Stimulated activated CD4-positive, alpha-beta T cell treated with anti-CD3 and anti-CD28 coated beads, TNF-alpha, amount 100 ng/mL, for 24 hours (primary cell): ENCODE measurements around the gene GUCA2A.

ENCODE experiments used
- DNase-seq, 3 experiments: peaks; one replicate each; pipeline ENCODE4 v3.0.0-alpha.2; 2020; ENCODE audit warnings: low read depth in 3 of 3

Gene GUCA2A

GRCh38 chr1:42176902-42177519, 12.5 kb upstream of the GUCA2A start:
- no peak for DNase-seq

- no peak for DNase-seq
Measured at GRCh38 chr1:42175314-42176054, 10.9 kb upstream of the GUCA2A start.

- no peak for DNase-seq
Measured at GRCh38 chr1:42173961-42174735, 9.6 kb upstream of the GUCA2A start.

- peak; percentile 39 to 63 (median 51) for DNase-seq
Measured at GRCh38 chr1:42173155-42173933, 8.8 kb upstream of the GUCA2A start.

- no peak for DNase-seq
Measured at GRCh38 chr1:42172381-42173133, 8.0 kb upstream of the GUCA2A start.

- DNase-seq: no peak
Measured at GRCh38 chr1:42171679-42172266, 7.2 kb upstream of the GUCA2A start.

GRCh38 chr1:42170779-42171621, 6.5 kb upstream of the GUCA2A start:
- DNase-seq: no peak

- no peak for DNase-seq
Measured at GRCh38 chr1:42168763-42169162, 4.2 kb upstream of the GUCA2A start.

GRCh38 chr1:42168391-42168670, 3.8 kb upstream of the GUCA2A start:
- DNase-seq: no peak

- DNase-seq: no peak
Measured at GRCh38 chr1:42167611-42168390, 3.3 kb upstream of the GUCA2A start.

GRCh38 chr1:42165511-42166210, 1.1 kb upstream of the GUCA2A start:
- DNase-seq: no peak

GRCh38 chr1:42163536-42164503, 725 bp downstream of the GUCA2A start:
- DNase-seq: no peak

- no peak for DNase-seq
Measured at GRCh38 chr1:42163114-42163513, 1.4 kb downstream of the GUCA2A start.

GRCh38 chr1:42162181-42162580, 2.4 kb downstream of the GUCA2A start:
- no peak for DNase-seq

- DNase-seq: no peak
Measured at GRCh38 chr1:42158189-42158588, 6.4 kb downstream of the GUCA2A start.

GRCh38 chr1:42157667-42158066, 6.9 kb downstream of the GUCA2A start:
- DNase-seq: no peak

GRCh38 chr1:42155362-42155761, 9.2 kb downstream of the GUCA2A start:
- DNase-seq: no peak

GRCh38 chr1:42154685-42155084, 9.9 kb downstream of the GUCA2A start:
- DNase-seq: no peak
